Adrenal gland (tissue), 12 donors: ENCODE data around the gene PAN3. TPM values are rescaled to one million over a fixed set of nuclear protein-coding genes. Genes with fewer than 3 reads are reported as not detected.

Experiments
- DNase-seq, 7 donors: peaks; one replicate each; pipeline ENCODE4 v3.0.0-alpha.2; 2019 to 2020
- H3K27ac ChIP-seq, 5 donors: fragments of 200-600 bp; sonication (generic) in 4 of 5; 1 replicate in 3 of 5; 2 replicates in 2 of 5; pipeline versions ENCODE4 v1.5.1 to v1.8.0; 2016 to 2020; ENCODE audit warnings: mild to moderate bottlenecking in 1 of 5
- H3K27me3 ChIP-seq: fragments of 200-600 bp; 2 replicates; pipeline ENCODE4 v1.8.0; 2021
- H3K36me3 ChIP-seq, 2 donors: fragments of 200-600 bp; replicated peaks in 1 of 2; 1 replicate in 1 of 2; 2 replicates in 1 of 2; pipeline versions ENCODE4 v1.5.1 to v1.8.0; 2018 to 2022
- H3K4me1 ChIP-seq, 2 donors: fragments of 200-600 bp; replicated peaks in 1 of 2; 1 replicate in 1 of 2; 2 replicates in 1 of 2; pipeline versions ENCODE4 v1.5.1 to v1.8.0; 2018 to 2021
- H3K4me3 ChIP-seq, 4 donors: fragments of 200-600 bp; sonication (generic) in 3 of 4; one replicate each; pipeline ENCODE4 v1.5.1; 2016 to 2018
- H3K9me3 ChIP-seq, 3 donors: fragments of 200-600 bp; sonication (generic) in 1 of 3; replicated peaks in 1 of 3; 1 replicate in 2 of 3; 2 replicates in 1 of 3; pipeline versions ENCODE4 v1.5.1 to v1.8.0; 2016 to 2021
- CTCF ChIP-seq, 6 experiments: fragments of 450-650 bp in 4 of 6; fragments of 200-600 bp in 2 of 6; sonication (generic) in 1 of 6; IDR thresholded peaks; 1 replicate in 5 of 6; 2 replicates in 1 of 6; pipeline versions ENCODE4 v1.5.1 to v1.8.0; 2016 to 2021; ENCODE audit warnings: antibody characterized with exemption in 6 of 6, mild to moderate bottlenecking in 2 of 6, moderate library complexity in 1 of 6
- POLR2A ChIP-seq, 2 donors: fragments of 450-650 bp; IDR thresholded peaks; one replicate each; pipeline ENCODE4 v1.6.1; 2017; ENCODE audit warnings: antibody characterized with exemption in 2 of 2, mild to moderate bottlenecking in 2 of 2, moderate library complexity in 1 of 2
- WGBS, 4 donors: extraction: QIAGEN DNeasy Blood & Tissue Kit in 2 of 4; methylation state at CpG; one replicate each; pipeline versions ENCODE4 v1.1.5 to v1.1.7; 2013 to 2017; 5-methylcytosine and 5-hydroxymethylcytosine counted together
- intact Hi-C, 2 donors: fragments of 100-400 bp; cut with DNase I; formaldehyde crosslinking; loops; one replicate each; pipeline versions ENCODE4 v1.14.1 to v1.15.0; 2022 to 2023
- polyA plus RNA-seq, 3 donors: library from polyadenylated mRNA; stranded (reverse); fragments of 200-250 nt in 2 of 3; fragments of 350-450 nt in 1 of 3; fragmentation: Illumina TruSeq in 1 of 3; extraction: RNeasy Lipid Tissue Mini Kit (QIAGEN cat#74804) in 1 of 3; gene quantifications; one replicate each; pipeline ENCODE4 v1.2.3, GENCODE V29; 2013 to 2014
- total RNA-seq, 9 donors: library from RNA; depleted of rRNA in 4 of 9; stranded (reverse); fragments of >200 nt in 4 of 9; fragments of 120-200 nt in 1 of 9; fragmentation: NEBNext Ultra II Directional in 1 of 9; extraction: Animal tissue kit (Norgen Biotek cat#: 25700) in 1 of 9; gene quantifications; one replicate each; pipeline versions ENCODE4 v1.1.0 to v1.2.4, GENCODE V29; 2013 to 2023
- donor health status: healthy with polysubstance abuse.
- donor health status: Bipolar disorder and iron deficiency.
- donor health status: DM: yes; HTN: yes; CAD: no.
- donor health status: DM: no; HTN: no; CAD: no.
- donor health status: DM: no; HTN: no; CAD: no.
- donor health status: DM: yes; HTN: yes; CAD: no.

Gene PAN3
- total and polyA plus RNA-seq, 12 donors, result 13.3 to 31.4 (median 23.7) TPM

- intact Hi-C loops, result no loop called here
- Histone ChIP-seq H3K27ac (no peak overlapping the region), H3K9me3 (peaks cover 0 to 3% (median 0%) of the 10 kb centered on the region in 3 donors), H3K4me3 (no peak overlapping the region), H3K36me3 (peaks cover 0 to 3% of the 10 kb centered on the region in 2 donors), H3K4me1 (peaks cover 0 to 10% of the 10 kb centered on the region in 2 donors), H3K27me3 (no peaks in the 10 kb centered on the region)
- DNase-seq, result no peak
- TF ChIP-seq POLR2A (IDR thresholded peaks at IDR 0.05) (no peak), CTCF (IDR thresholded peaks at IDR 0.05) (no peak)
- 89 to 97% (median 94%) methylated on average over 1 of the region's 1 CpG for WGBS, 4 donors
Observed at GRCh38 chr13:28252547-28252946, 114.2 kb downstream of the PAN3 start.

- intact Hi-C loops, result no loop called here
Observed at GRCh38 chr13:28257305-28257704, 119.0 kb downstream of the PAN3 start.

GRCh38 chr13:28258417-28258816 is 120.1 kb downstream of the PAN3 start:
- Histone ChIP-seq H3K4me1 (no peaks in the 10 kb centered on the region), H3K27ac (no peak overlapping the region), H3K9me3 (no peaks in the 10 kb centered on the region), H3K4me3 (no peak overlapping the region), H3K27me3 (no peaks in the 10 kb centered on the region), H3K36me3 (peaks cover 0 to 24% of the 10 kb centered on the region in 2 donors)
- intact Hi-C loops, result no loop called here
- WGBS, 4 donors, result 70 to 77% (median 72%) methylated on average over 3 of the region's 3 CpGs
- no peak for DNase-seq
- TF ChIP-seq CTCF (IDR thresholded peaks at IDR 0.05), result no peak
- TF ChIP-seq POLR2A (IDR thresholded peaks at IDR 0.05), result no peak

More at GRCh38 chr13:28257305-28257704, 119.0 kb downstream of the PAN3 start:
- DNase-seq, result no peak
- H3K9me3 ChIP-seq, result no peaks in the 10 kb centered on the region
- TF ChIP-seq CTCF (IDR thresholded peaks at IDR 0.05), result no peak
- no peaks in the 10 kb centered on the region for H3K27me3 ChIP-seq
- WGBS, 4 donors, result 94 to 99% (median 95%) methylated on average over 4 of the region's 4 CpGs
- H3K36me3 ChIP-seq, result peaks cover 0 to 14% of the 10 kb centered on the region in 2 donors
- no peak overlapping the region for H3K4me3 ChIP-seq
- no peak overlapping the region for H3K27ac ChIP-seq
- no peaks in the 10 kb centered on the region for H3K4me1 ChIP-seq

GRCh38 chr13:28267497-28267896 is 129.2 kb downstream of the PAN3 start:
- TF ChIP-seq CTCF (IDR thresholded peaks at IDR 0.05), result no peak
- no peak for TF ChIP-seq POLR2A (IDR thresholded peaks at IDR 0.05)
- H3K9me3 ChIP-seq, result no peaks in the 10 kb centered on the region
- WGBS, 4 donors, result 91 to 97% (median 95%) methylated on average over 4 of the region's 4 CpGs
- intact Hi-C loops, result no loop called here
- H3K36me3 ChIP-seq, result peaks cover 0 to 25% of the 10 kb centered on the region in 2 donors
- no peak overlapping the region for H3K27ac ChIP-seq
- no peaks in the 10 kb centered on the region for H3K4me1 ChIP-seq
- no peaks in the 10 kb centered on the region for H3K27me3 ChIP-seq
- H3K4me3 ChIP-seq, result no peak overlapping the region
- DNase-seq, result no peak
